Measurements from ENCODE around the gene CHCHD3. TPM values are rescaled to one million over a fixed set of nuclear protein-coding genes. Genes with fewer than 3 reads are reported as not detected.

CHCHD3 gene
- total RNA-seq, 2 donors from 2014 or later = 30.0 to 65.1 TPM

GRCh38 chr7:132797152-132797551, 284.7 kb downstream of the CHCHD3 start:
- no peak overlapping the region for H3K4me3 Mint-ChIP-seq
- H3K36me3 Mint-ChIP-seq (ENCODE audit: low read depth) = peaks cover 46% of the 10 kb centered on the region
- no peak overlapping the region for H3K27ac Mint-ChIP-seq
- ATAC-seq (replicated peaks) = no peak
- peaks cover 6% of the 10 kb centered on the region for H3K4me1 Mint-ChIP-seq
- H3K9me3 Mint-ChIP-seq = no peaks in the 10 kb centered on the region
- no peaks in the 10 kb centered on the region for H3K27me3 Mint-ChIP-seq

DNA sequence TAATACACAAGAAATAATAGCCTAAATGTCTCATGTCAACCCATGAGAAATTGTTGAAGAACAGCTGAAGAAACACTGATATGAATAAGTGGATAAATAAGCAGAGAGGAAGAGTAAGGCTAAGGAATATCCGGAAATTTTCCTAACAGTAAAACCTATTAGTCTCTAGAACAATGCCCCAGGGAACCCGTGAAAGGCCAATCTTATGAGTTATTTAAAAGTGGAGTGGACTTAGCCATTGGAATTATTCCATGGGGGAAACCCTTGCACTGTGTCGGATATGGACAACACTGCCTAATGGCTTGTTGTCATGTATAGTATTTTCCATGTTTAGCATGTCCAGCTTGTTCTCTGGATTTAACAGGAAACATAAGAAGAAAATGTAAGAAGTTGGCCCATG, 288.4 kb downstream of the CHCHD3 start:
- Mint-ChIP-seq H3K9me3 (no peaks in the 10 kb centered on the region), H3K4me1 (peaks cover 6% of the 10 kb centered on the region), H3K36me3 (ENCODE audit: low read depth) (peaks cover 53% of the 10 kb centered on the region), H3K4me3 (no peak overlapping the region), H3K27ac (no peak overlapping the region), H3K27me3 (no peaks in the 10 kb centered on the region)
- ATAC-seq (replicated peaks) = no peak

DNA sequence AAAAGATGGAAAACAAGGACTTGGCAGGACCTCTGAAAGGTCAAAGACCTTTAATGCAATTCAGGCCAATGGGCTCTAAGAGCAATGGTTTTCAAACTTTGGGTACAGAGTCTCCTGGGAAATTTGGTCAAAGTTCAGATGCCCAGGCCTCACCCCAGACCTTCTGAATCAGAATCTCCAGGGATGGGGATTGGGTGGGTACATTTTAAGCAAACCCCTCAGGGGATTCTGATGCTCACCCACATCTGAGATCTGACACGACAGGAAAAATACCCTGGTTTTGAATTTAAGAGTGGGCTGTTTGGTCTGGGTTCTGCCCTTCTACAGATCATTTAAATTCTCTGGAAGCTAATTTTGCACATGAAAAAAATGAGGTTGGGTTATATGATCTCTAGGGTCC, 290.9 kb downstream of the CHCHD3 start:
- peaks cover 51% of the 10 kb centered on the region for H3K36me3 Mint-ChIP-seq (ENCODE audit: low read depth)
- H3K27ac Mint-ChIP-seq = no peak overlapping the region
- H3K4me1 Mint-ChIP-seq = no peaks in the 10 kb centered on the region
- no peaks in the 10 kb centered on the region for H3K27me3 Mint-ChIP-seq
- no peak for ATAC-seq (replicated peaks)
- H3K4me3 Mint-ChIP-seq = no peak overlapping the region
- H3K9me3 Mint-ChIP-seq = no peaks in the 10 kb centered on the region

DNA sequence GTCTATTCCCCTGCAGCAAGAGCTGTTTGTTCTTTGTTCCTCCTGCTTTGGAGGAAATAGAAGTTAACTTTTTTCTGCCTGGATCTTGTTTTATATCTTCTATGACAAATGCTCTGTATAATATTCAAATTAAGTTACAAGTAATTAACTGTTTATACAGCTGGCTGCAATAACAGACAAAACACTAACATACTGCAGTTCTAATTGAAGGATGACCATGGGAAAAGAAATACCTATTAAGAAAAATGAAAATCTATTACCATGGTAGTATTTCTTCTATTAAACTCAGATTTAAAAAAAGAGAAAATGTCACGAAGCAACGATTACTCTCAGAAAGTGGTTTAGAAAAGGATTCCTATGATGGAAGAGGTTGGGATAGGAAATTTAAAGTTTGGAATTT, 291.8 kb downstream of the CHCHD3 start:
- Mint-ChIP-seq H3K27me3 (no peaks in the 10 kb centered on the region), H3K9me3 (no peaks in the 10 kb centered on the region), H3K4me3 (no peak overlapping the region), H3K27ac (no peak overlapping the region), H3K4me1 (no peaks in the 10 kb centered on the region), H3K36me3 (ENCODE audit: low read depth) (peaks cover 51% of the 10 kb centered on the region)
- no peak for ATAC-seq (replicated peaks)

- Mint-ChIP-seq H3K27me3 (no peaks in the 10 kb centered on the region), H3K36me3 (ENCODE audit: low read depth) (peaks cover 51% of the 10 kb centered on the region), H3K9me3 (no peaks in the 10 kb centered on the region)
Measured at GRCh38 chr7:132789281-132789680, 292.6 kb downstream of the CHCHD3 start.

GRCh38 chr7:132785870-132786269, 296.0 kb downstream of the CHCHD3 start:
- Mint-ChIP-seq H3K4me3 (no peak overlapping the region), H3K36me3 (ENCODE audit: low read depth) (peaks cover 45% of the 10 kb centered on the region), H3K27me3 (no peaks in the 10 kb centered on the region), H3K27ac (no peak overlapping the region), H3K4me1 (no peaks in the 10 kb centered on the region), H3K9me3 (no peaks in the 10 kb centered on the region)
- ATAC-seq (replicated peaks) = no peak

More at GRCh38 chr7:132789281-132789680, 292.6 kb downstream of the CHCHD3 start:
- no peak overlapping the region for H3K4me3 Mint-ChIP-seq
- no peaks in the 10 kb centered on the region for H3K4me1 Mint-ChIP-seq
- H3K27ac Mint-ChIP-seq = no peak overlapping the region
- no peak for ATAC-seq (replicated peaks)

- Mint-ChIP-seq H3K27ac (no peak overlapping the region), H3K27me3 (no peaks in the 10 kb centered on the region), H3K4me3 (no peak overlapping the region), H3K9me3 (no peaks in the 10 kb centered on the region), H3K36me3 (ENCODE audit: low read depth) (peaks cover 38% of the 10 kb centered on the region), H3K4me1 (no peaks in the 10 kb centered on the region)
- no peak for ATAC-seq (replicated peaks)
Measured at GRCh38 chr7:132784406-132784805, 297.5 kb downstream of the CHCHD3 start.

DNA sequence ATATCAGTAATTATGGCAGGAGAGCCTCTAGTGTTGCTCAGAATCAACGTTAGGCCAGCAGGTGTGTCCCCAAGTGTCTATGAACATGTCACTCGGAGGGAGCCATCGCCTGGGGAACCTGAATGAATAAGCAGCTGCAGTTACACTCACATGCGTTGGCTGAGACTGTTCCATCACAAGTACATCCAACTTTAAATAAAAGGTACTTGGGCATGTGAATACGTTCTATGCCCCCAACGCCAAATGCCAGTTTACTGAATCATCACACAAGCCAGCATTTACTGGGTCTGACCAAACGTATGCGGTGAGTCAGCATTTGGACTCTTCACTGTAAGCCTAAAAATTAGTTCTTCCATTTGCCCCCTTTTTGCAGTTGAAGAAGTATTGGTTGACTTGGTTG, 298.1 kb downstream of the CHCHD3 start:
- H3K27ac Mint-ChIP-seq = no peak overlapping the region
- peaks cover 38% of the 10 kb centered on the region for H3K36me3 Mint-ChIP-seq (ENCODE audit: low read depth)
- H3K9me3 Mint-ChIP-seq = no peaks in the 10 kb centered on the region
- no peak for ATAC-seq (replicated peaks)
- no peak overlapping the region for H3K4me3 Mint-ChIP-seq
- H3K27me3 Mint-ChIP-seq = no peaks in the 10 kb centered on the region
- no peaks in the 10 kb centered on the region for H3K4me1 Mint-ChIP-seq

- Mint-ChIP-seq H3K9me3 (no peaks in the 10 kb centered on the region), H3K4me3 (no peak overlapping the region), H3K36me3 (ENCODE audit: low read depth) (peaks cover 38% of the 10 kb centered on the region), H3K4me1 (no peaks in the 10 kb centered on the region), H3K27me3 (no peaks in the 10 kb centered on the region), H3K27ac (no peak overlapping the region)
- no peak for ATAC-seq (replicated peaks)
Measured at GRCh38 chr7:132782777-132783640, 298.9 kb downstream of the CHCHD3 start.

- Mint-ChIP-seq H3K4me1 (peaks cover 6% of the 10 kb centered on the region), H3K27ac (no peak overlapping the region), H3K9me3 (peaks cover 4% of the 10 kb centered on the region), H3K4me3 (no peak overlapping the region), H3K27me3 (peaks cover 3% of the 10 kb centered on the region), H3K36me3 (ENCODE audit: low read depth) (peaks cover 23% of the 10 kb centered on the region)
- ATAC-seq (replicated peaks) = peak; percentile 34
Measured at GRCh38 chr7:132780822-132781221, 301.1 kb downstream of the CHCHD3 start.

DNA sequence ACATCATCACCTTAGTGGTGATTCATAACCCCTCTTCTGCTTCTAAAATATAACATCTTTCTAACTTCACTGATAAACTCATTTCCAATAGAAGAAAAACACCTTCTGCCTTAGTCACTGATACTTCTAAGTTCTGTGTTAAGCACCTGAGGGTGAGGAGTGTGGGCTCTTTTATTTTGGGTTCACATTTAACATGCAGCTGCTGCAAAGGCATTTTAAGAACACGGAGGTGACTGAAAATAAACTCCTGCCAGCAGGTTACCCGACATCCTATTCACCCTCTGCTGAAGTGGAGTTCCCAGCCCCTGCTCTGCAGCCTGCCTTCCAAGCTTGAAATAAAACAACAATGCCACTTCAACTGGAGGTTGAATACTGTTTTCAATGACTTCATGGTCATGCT, 302.7 kb downstream of the CHCHD3 start:
- Mint-ChIP-seq H3K9me3 (peaks cover 4% of the 10 kb centered on the region), H3K36me3 (ENCODE audit: low read depth) (peaks cover 7% of the 10 kb centered on the region), H3K27me3 (peaks cover 3% of the 10 kb centered on the region), H3K4me3 (no peak overlapping the region), H3K27ac (no peak overlapping the region), H3K4me1 (peaks cover 6% of the 10 kb centered on the region)
- ATAC-seq (replicated peaks) = peak; percentile 28

DNA sequence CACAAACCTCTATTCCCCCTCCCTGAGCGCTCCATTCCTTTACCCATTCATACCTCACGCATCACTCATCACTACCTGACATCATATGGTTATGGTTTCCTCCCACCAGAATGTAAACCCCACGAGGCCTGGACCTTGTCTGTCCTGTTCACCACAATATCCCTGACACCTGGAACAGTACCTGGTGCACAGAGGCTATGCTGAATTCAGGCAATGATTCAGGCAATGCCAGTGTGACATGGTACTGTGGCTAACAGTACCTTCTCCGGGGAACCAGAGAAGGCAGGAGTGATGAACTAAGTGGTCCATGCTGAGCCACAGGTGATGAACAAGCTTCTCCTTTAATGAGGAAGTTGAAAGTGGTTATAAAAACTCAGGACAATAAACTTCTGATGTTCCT, 303.1 kb downstream of the CHCHD3 start:
- peaks cover 3% of the 10 kb centered on the region for H3K27me3 Mint-ChIP-seq
- H3K36me3 Mint-ChIP-seq (ENCODE audit: low read depth) = peaks cover 3% of the 10 kb centered on the region
- peak; percentile 65 for ATAC-seq (replicated peaks)
- peaks cover 6% of the 10 kb centered on the region for H3K4me1 Mint-ChIP-seq
- H3K27ac Mint-ChIP-seq = no peak overlapping the region
- peaks cover 4% of the 10 kb centered on the region for H3K9me3 Mint-ChIP-seq
- no peak overlapping the region for H3K4me3 Mint-ChIP-seq

DNA sequence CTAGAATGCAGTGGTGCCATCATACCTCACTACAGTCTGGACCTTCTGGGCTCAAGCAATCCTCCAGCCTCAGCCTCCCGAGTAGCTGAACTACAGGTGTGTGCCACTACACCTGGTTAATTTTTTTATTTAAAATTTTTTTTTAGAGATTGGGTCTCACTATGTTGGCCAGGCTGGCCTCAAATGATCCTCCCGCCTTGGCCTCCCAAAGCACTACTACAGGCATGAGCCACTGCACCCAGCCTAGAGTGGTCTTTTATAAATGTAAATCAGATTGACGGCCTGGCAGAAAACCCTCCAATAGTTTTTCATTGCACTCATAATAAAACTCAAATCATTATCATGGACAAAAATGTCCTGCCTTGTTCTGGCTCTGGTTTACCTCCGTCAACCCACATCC, 303.9 kb downstream of the CHCHD3 start:
- H3K36me3 Mint-ChIP-seq (ENCODE audit: low read depth) = no peaks in the 10 kb centered on the region
- H3K4me1 Mint-ChIP-seq = peaks cover 10% of the 10 kb centered on the region
- H3K27ac Mint-ChIP-seq = no peak overlapping the region
- peaks cover 4% of the 10 kb centered on the region for H3K9me3 Mint-ChIP-seq
- H3K27me3 Mint-ChIP-seq = peaks cover 3% of the 10 kb centered on the region
- no peak for ATAC-seq (replicated peaks)
- peak overlapping the region; percentile 6 for H3K4me3 Mint-ChIP-seq

DNA sequence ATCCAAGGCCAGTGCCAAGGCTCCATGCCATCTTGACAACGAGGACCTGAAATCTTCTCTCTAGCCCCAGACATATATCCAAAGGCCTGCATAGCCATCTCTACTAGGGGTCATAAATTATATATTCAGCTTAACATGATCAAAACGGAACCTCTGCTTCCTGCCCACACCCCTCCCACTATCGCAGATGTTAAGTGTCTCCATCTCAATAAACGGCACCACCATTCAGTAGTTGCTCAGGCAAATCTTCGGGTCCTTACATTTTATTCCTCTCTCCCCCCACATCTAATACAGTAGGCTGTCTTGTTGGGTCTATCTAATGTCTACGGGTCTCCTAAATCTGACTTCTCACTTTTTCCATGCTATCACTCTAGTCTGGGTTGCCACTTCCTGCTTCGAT, 304.5 kb downstream of the CHCHD3 start:
- Mint-ChIP-seq H3K36me3 (ENCODE audit: low read depth) (no peaks in the 10 kb centered on the region), H3K4me3 (peak overlapping the region; percentile 6), H3K27me3 (peaks cover 3% of the 10 kb centered on the region), H3K27ac (no peak overlapping the region), H3K4me1 (peaks cover 10% of the 10 kb centered on the region), H3K9me3 (peaks cover 4% of the 10 kb centered on the region)
- no peak for ATAC-seq (replicated peaks)

GRCh38 chr7:132776048-132776620, 305.8 kb downstream of the CHCHD3 start:
- no peak for ATAC-seq (replicated peaks)
- Mint-ChIP-seq H3K4me3 (no peak overlapping the region), H3K27ac (no peak overlapping the region), H3K4me1 (peaks cover 10% of the 10 kb centered on the region), H3K36me3 (ENCODE audit: low read depth) (no peaks in the 10 kb centered on the region), H3K9me3 (peaks cover 4% of the 10 kb centered on the region), H3K27me3 (peaks cover 3% of the 10 kb centered on the region)
